KBM-7 (cell line): ENCODE measurements around the gene RIPOR1.

Experiments
- DNase-seq: peaks from one replicate; pipeline ENCODE4 v3.0.0-alpha.2; 2015
- in situ Hi-C: fragments of 300-500 bp; cut with MboI; formaldehyde crosslinking; loops from 2 replicates; pipeline ENCODE4 v1.14.3; 2020; ENCODE audit warnings: low sequenced_read_pairs, low pct_unique_long_range_greater_than_20kb, mixed read lengths

The RIPOR1 gene

GRCh38 chr16:67580202-67580601, 51.6 kb downstream of the RIPOR1 start:
- in situ Hi-C loops: no loop called here

GRCh38 chr16:67593288-67593687, 64.7 kb downstream of the RIPOR1 start:
- in situ Hi-C loops: no loop called here
- no peak for DNase-seq

More at GRCh38 chr16:67580202-67580601, 51.6 kb downstream of the RIPOR1 start:
- no peak for DNase-seq

- in situ Hi-C loops: no loop called here
- no peak for DNase-seq
Observed at GRCh38 chr16:67593701-67594100, 65.1 kb downstream of the RIPOR1 start.

- no peak for DNase-seq
- in situ Hi-C loops: no loop called here
Observed at GRCh38 chr16:67594256-67594915, 65.8 kb downstream of the RIPOR1 start.

GRCh38 chr16:67594956-67595355, 66.3 kb downstream of the RIPOR1 start:
- DNase-seq: no peak
- in situ Hi-C loops: no loop called here
